COLO668 (cell line): ENCODE measurements around the gene TNNI2.

Experiments
- DNase-seq: peaks from one replicate; lab custom pipeline; 2025; ENCODE audit not compliant: unreplicated experiment; lab: John Stamatoyannopoulos, UW

Gene TNNI2

DNA sequence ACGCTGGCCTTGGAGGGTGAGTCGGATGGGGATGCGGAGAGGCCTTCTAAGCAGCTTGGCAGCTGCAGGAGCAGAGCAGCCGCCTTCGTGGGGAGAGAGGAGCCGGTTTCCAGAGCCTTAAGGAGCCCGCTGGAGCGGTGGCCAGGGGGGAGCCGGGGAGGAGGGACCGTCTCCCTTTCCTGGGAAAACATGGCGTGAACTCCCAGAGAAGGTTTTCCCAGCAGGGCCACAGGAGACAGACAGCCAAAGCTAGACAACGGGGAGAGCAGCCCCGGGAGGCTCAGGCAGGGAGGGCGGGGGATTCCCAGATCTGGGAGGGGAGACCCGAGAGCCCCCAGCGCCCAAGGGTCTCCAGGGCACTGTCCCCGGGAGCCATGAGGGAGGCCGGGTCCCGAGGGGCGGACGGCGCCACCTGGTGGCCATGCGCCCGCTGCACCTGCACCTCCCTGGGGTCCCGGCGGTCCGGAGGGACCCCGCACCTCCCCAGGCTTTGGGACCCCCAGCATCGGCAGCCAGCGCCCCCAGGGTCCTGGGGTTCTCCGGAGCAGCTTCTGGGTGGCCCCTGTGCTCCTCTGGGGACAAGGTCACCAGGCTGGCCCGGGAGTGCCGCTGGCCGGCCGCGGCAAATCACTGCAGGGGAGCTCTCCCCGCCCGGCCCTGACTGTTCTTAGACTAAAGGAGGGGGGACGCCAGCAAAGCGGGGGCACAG, 6.4 kb upstream of the TNNI2 start:
- DNase-seq = peak; percentile 1

DNA sequence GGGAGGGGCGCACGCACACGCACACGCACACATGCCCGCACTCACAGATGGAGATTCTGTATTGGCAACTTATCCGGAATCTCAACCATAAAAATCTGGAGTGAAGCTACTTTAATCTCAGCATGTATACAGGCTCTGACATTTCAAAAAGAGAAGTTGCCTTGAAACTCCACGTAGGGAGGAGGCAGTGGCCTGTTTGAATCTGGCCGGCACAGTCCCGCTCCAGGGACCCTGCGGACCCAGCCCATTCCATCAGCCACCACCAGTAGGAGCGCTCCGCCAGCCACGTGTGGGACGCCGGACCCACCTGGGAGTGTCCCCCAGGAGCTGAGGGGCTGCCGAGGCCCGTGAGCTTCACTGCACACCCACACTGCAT, 5.9 kb upstream of the TNNI2 start:
- DNase-seq = no peak

DNA sequence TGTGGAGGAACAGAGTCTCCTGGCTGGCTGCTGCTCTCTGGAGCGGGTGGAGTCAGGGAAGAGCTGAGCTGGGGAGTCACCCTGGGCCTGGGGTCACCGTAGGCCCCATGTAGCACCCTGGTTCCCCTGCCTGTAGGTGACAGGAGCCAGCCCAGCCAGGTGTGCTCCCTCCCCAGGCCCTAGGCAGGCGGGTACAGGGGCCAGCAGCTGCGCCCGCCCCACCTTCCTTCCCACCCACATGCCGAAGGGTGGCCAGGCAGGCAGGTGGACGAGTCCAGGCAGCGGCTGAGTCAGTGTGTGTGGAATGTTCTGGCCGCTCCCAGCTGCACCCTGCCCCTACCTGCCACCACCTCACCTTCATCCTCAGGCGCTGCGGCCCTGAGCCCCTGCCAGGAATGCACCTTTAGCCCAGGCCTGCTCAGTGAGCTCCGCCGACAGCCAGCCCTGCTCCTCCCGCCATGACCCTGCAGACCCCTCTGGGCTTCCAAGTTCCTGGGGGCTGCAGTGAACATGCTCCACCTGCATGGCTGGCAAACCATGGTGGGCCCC, 4.6 kb upstream of the TNNI2 start:
- DNase-seq = peak; percentile 57

DNA sequence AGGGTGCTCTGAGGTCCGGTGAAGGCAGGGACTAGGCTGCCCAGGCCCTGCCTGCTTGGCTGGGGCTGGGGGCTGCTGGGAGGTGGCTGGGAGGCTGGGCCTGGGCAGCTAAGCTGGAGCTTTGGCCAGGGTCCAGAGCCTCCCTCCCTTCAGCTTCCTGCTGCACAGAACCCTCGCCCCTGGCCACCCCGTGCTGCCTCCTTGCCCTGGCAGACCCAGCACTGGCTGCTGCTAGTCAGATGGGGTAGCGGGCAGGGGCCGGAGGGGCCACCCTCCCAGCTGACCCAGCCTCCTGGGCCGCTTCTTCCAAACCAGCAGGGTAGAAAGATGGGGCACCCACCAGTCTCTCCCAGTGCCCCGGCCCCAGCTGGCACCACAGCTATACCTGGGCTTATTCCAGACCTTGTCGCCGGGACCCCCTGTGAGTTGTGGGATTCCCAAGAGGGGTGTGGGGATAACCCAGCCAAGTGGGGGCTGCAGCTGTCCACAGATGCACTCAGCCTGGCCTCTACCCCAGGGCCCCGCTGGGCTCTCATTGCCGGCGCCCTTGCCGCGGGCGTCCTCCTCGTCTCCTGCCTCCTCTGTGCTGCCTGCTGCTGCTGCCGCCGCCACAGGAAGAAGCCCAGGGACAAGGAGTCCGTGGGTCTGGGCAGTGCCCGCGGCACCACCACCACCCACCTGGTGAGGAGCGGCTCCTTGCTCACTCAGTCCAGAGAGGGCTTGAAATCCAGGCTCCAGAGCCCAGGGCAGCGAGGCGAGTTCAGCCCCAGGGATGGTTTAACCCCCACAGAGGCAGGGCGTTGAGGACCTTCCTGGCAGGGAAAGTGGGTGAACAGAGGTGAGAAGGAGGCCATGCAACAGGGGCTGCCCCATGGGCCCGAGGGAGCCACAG, 3.8 kb upstream of the TNNI2 start, which contains the start of gene SYT8:
SYT8 (plus strand) TSS at position 212 of the 892 bp plus-strand sequence; CDS start at position 328, 116 bp downstream.
- DNase-seq = no peak

- no peak for DNase-seq
Measured at GRCh38 chr11:1835671-1836010, 3.1 kb upstream of the TNNI2 start.

- DNase-seq = no peak
Measured at GRCh38 chr11:1836011-1836945, 2.5 kb upstream of the TNNI2 start.

GRCh38 chr11:1837171-1838076, 1.4 kb upstream of the TNNI2 start:
- DNase-seq = peak; percentile 9

- no peak for DNase-seq
Measured at GRCh38 chr11:1838077-1838425, 730 bp upstream of the TNNI2 start.

DNA sequence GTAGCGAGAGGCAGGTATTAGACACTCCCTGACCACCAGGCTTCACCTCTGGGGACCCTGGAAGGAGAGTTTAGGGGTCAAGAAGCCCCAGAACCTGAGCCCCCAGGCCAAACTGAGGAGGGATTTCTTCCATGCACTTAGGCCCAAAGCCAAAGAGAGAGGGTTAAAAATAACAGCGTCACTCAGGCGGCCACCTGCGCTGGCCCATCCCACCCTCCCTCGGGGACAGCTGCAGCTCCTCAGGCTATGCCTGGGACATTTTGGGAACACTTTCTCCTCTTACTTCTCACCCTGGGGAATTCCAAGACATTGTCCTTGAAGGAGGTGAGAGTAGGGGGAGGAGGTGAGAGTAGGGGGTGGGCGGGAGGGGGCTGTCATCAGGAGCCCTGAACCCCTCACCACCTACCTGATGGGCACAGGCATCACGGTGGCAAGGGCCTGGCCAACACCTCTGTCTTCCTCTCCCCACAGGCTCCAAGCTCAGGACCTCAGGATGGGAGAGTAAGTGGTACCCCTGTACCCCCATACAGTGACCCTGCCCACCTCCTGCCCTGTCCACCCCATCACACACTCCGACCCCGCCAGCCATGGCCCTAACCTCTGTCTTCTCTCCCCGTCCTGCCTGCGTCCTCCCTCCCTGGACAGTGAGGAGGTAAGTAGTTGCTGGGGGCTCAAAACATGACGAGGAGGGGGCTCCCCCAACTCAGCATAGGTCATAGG, 583 bp downstream of the TNNI2 start:
- no peak for DNase-seq

GRCh38 chr11:1839924-1840779, 1.4 kb downstream of the TNNI2 start:
- DNase-seq = no peak

DNA sequence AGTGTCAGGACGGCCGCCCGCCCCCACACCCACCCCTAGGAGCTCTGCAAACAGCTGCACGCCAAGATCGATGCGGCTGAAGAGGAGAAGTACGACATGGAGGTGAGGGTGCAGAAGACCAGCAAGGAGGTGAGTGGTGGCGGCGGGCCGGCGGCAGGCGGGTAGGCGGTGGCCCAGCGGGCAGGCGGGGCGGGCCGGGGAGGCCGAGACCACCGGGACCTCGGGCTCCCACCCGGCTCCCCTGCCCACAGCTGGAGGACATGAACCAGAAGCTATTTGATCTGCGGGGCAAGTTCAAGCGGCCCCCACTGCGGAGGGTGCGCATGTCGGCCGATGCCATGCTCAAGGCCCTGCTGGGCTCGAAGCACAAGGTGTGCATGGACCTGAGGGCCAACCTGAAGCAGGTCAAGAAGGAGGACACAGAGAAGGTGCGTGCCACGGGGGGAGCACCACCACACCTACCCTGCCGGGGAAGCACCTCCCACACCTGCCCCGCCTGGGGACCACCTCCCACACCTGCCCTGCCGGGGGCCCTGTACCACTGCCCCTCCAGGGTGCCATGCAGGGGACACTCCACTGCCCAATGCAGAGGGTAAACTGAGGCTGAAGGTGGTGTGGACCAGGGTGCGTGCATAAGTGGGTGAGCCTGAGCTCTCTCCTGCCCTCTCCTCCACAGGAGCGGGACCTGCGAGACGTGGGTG, 2.1 kb downstream of the TNNI2 start:
- DNase-seq = no peak

DNA sequence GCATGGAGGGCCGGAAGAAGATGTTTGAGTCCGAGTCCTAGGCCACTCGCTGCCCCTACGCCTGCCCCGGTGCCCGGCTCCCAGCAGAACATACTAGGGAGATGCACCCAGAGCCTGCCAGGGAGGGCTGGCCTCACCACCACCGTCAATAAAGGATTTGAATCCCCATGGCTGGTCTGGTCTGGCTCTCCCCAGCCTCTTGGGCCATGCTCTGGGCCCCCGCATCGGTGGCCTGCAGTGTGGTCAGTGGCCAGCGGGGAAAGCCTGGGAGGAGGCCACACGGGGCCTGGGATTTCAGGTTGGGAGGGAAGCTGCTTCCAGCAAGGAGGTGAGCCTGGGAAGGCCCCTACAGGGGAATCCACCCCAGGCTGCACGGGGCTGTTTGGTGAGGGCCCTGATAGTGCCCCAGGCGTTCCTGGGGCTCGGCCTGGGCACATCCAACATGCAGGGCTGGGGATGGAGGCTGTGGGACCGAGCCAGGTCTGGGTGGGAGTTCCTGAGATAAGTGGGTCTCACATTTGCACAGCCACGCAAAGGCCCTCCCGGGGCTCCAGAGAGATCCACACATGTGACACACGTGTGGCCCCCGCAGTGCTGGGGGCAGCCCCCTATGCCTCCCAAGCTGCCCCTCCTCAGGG, 2.8 kb downstream of the TNNI2 start:
- DNase-seq = no peak

GRCh38 chr11:1842149-1843097, 3.6 kb downstream of the TNNI2 start:
- no peak for DNase-seq

GRCh38 chr11:1843098-1843473, 4.3 kb downstream of the TNNI2 start:
- DNase-seq = no peak

GRCh38 chr11:1843796-1844195, 5.0 kb downstream of the TNNI2 start:
- no peak for DNase-seq
